SU-DHL-6 (cell line): Measurements from ENCODE around the gene FAM210A.

Experiments used
- H2AFZ ChIP-seq: fragments of 200-600 bp; sonication (generic); 2 replicates; pipeline ENCODE4 v1.6.1; 2014; ENCODE audit warnings: low read depth, mild to moderate bottlenecking, moderate library complexity, mixed read lengths, antibody characterized with exemption, low read length; ENCODE audit not compliant: severe bottlenecking
- H3F3A ChIP-seq: fragments of 200-600 bp; shearing (Covaris generic); 2 replicates; pipeline ENCODE4 v1.6.0; 2016; ENCODE audit warnings: antibody characterized with exemption, mild to moderate bottlenecking; ENCODE audit not compliant: insufficient read depth
- H3K27ac ChIP-seq: fragments of 200-600 bp; sonication (generic); 2 replicates; pipeline ENCODE4 v1.5.1; 2016; ENCODE audit warnings: low read depth, mild to moderate bottlenecking, low read length, moderate library complexity, mixed read lengths
- H3K27me3 ChIP-seq: fragments of 200-600 bp; sonication (generic), shearing (Covaris generic); 2 replicates; pipeline ENCODE4 v1.6.0; 2014; ENCODE audit warnings: mild to moderate bottlenecking, low read length
- H3K36me3 ChIP-seq: fragments of 200-600 bp; sonication (generic); 2 replicates; pipeline ENCODE4 v1.6.1; 2014; ENCODE audit warnings: mild to moderate bottlenecking, low read length, mixed read lengths
- H3K4me2 ChIP-seq: fragments of 300-600, 200-600 bp; shearing (Covaris generic), sonication (generic); 2 replicates; pipeline ENCODE4 v1.6.0; 2014; ENCODE audit warnings: low read length, low read depth, mild to moderate bottlenecking; ENCODE audit not compliant: poor library complexity, severe bottlenecking
- H3K4me3 ChIP-seq: fragments of 200-600 bp; sonication (generic); 2 replicates; pipeline ENCODE4 v1.5.1; 2014; ENCODE audit warnings: antibody characterized with exemption, low read length, mild to moderate bottlenecking, mixed read lengths; ENCODE audit not compliant: insufficient read depth, poor library complexity, severe bottlenecking
- H3K79me2 ChIP-seq: fragments of 200-600 bp; sonication (generic); 2 replicates; pipeline ENCODE4 v1.6.1; 2014; ENCODE audit warnings: mild to moderate bottlenecking, low read length, moderate library complexity; ENCODE audit not compliant: insufficient read depth
- H3K9ac ChIP-seq: fragments of 200-600 bp; sonication (generic); 2 replicates; pipeline ENCODE4 v1.7.0; 2014; ENCODE audit warnings: mild to moderate bottlenecking, low read length
- H3K9me2 ChIP-seq: fragments of 200-600 bp; sonication (generic); replicated peaks from 2 replicates; pipeline ENCODE4 v1.6.1; 2014; ENCODE audit warnings: low read length; ENCODE audit not compliant: insufficient read depth
- H3K9me3 ChIP-seq: fragments of 200-600 bp; sonication (generic); 2 replicates; pipeline ENCODE4 v1.6.1; 2014; ENCODE audit warnings: low read length, mixed read lengths; ENCODE audit not compliant: insufficient read depth
- H4K20me1 ChIP-seq: fragments of 200-600 bp; sonication (generic); 2 replicates; pipeline ENCODE4 v1.6.1; 2014; ENCODE audit warnings: low read depth, mild to moderate bottlenecking, antibody characterized with exemption, low read length, moderate library complexity, mixed read lengths
- EZH2phosphoT487 ChIP-seq: fragments of 200-600 bp; sonication (generic), shearing (Covaris generic); conservative IDR thresholded peaks from 2 replicates; pipeline ENCODE4 v1.6.1; 2018; ENCODE audit warnings: mild to moderate bottlenecking, antibody characterized with exemption, low read length, moderate library complexity, mixed read lengths
- TF ChIP-seq, protein P1 (sequence below): fragments of 200-600 bp; sonication (generic); IDR thresholded peaks from one replicate; pipeline ENCODE4 v1.5.1; 2017; ENCODE audit warnings: antibody characterized with exemption, mild to moderate bottlenecking, low read length, moderate library complexity; ENCODE audit not compliant: insufficient read depth, poor library complexity, severe bottlenecking

Gene FAM210A

DNA sequence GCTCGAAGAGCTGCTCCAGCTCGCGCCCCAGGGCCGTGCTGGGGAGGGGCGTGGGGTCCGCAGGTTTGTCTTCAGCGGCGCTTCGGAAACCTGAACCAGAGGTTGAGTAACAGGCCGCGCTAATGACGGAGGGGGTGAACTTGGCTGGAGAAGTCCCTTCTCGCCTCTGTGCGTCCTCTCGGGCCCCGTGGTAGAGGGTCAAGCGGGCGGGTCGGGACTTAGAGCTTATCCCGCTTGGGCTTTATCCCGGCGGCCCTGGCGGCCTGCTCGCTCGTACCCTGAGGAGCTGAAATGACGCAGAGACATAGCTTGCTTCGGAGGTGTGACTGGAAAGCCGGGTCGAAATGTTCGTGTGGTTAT is 594 bp upstream of the FAM210A start:
- Histone ChIP-seq H3K4me3 (peak overlapping the region; percentile 97), H3K9me3 (no peaks in the 10 kb centered on the region), H3K27ac (no peak overlapping the region), H3K9me2 (no peaks in the 10 kb centered on the region), H3K79me2 (peaks cover 85% of the 10 kb centered on the region), H3K4me2 (peak overlapping the region; percentile 89), H3K9ac (peak overlapping the region; percentile 82), H2AFZ (peak overlapping the region; percentile 85), H4K20me1 (0 out of 2 replicates have a peak, but pooled peaks cover 4% of the 10 kb centered on the region), H3F3A (no peaks in the 10 kb centered on the region), H3K27me3 (no peaks in the 10 kb centered on the region), H3K36me3 (no peaks in the 10 kb centered on the region; the same call in 1 of the 2 replicates)
- no peak for TF ChIP-seq EZH2phosphoT487
- TF ChIP-seq, protein P1, sequence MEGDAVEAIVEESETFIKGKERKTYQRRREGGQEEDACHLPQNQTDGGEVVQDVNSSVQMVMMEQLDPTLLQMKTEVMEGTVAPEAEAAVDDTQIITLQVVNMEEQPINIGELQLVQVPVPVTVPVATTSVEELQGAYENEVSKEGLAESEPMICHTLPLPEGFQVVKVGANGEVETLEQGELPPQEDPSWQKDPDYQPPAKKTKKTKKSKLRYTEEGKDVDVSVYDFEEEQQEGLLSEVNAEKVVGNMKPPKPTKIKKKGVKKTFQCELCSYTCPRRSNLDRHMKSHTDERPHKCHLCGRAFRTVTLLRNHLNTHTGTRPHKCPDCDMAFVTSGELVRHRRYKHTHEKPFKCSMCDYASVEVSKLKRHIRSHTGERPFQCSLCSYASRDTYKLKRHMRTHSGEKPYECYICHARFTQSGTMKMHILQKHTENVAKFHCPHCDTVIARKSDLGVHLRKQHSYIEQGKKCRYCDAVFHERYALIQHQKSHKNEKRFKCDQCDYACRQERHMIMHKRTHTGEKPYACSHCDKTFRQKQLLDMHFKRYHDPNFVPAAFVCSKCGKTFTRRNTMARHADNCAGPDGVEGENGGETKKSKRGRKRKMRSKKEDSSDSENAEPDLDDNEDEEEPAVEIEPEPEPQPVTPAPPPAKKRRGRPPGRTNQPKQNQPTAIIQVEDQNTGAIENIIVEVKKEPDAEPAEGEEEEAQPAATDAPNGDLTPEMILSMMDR = no peak

DNA sequence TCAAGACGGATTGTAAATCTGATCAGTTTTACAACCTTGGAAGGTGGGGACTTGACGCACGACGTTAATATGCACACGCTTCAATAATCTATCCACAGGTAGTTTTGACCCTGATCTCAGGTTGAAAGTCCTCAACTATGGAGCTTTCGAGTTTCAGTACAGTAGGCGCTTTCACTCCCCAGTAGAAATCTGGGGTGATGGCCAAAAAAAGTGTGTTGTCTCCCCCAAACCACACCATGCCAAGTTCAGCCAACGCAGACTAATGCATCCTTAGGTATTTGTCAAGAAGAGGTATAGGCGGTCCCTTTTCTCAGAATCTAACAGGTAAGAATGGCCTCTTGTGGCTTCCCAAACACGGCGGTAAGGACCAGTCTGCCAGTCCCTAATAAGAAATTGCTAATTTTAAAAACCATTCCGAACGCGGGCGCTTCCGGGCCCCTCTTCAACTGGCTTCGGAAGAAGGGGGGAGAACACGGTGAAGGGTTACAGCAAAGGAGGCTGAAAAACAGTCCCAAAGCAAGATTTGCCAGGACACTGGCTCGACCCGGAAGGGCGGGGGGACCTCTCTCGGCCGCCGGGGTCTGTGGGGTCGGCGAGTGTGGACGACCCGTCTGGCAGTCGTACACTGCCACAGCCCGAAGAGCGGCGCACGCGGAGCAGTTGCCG is 659 bp downstream of the FAM210A start:
- H3K79me2 ChIP-seq = peaks cover 95% of the 10 kb centered on the region
- TF ChIP-seq EZH2phosphoT487 = no peak
- TF ChIP-seq, protein P1 = no peak
- H3K9me2 ChIP-seq = no peaks in the 10 kb centered on the region
- H3K4me3 ChIP-seq = peak overlapping the region; percentile 97
- peak overlapping the region; percentile 85 for H2AFZ ChIP-seq
- H3K27ac ChIP-seq = peak overlapping the region; percentile 24; the same call in 1 of the 2 replicates
- H3K9ac ChIP-seq = peak overlapping the region; percentile 82
- H3K36me3 ChIP-seq = no peaks in the 10 kb centered on the region
- H4K20me1 ChIP-seq = 0 out of 2 replicates have a peak, but pooled peaks cover 4% of the 10 kb centered on the region
- H3K9me3 ChIP-seq = no peaks in the 10 kb centered on the region
- H3F3A ChIP-seq = no peaks in the 10 kb centered on the region
- H3K4me2 ChIP-seq = peak overlapping the region; percentile 88
- no peaks in the 10 kb centered on the region for H3K27me3 ChIP-seq

DNA sequence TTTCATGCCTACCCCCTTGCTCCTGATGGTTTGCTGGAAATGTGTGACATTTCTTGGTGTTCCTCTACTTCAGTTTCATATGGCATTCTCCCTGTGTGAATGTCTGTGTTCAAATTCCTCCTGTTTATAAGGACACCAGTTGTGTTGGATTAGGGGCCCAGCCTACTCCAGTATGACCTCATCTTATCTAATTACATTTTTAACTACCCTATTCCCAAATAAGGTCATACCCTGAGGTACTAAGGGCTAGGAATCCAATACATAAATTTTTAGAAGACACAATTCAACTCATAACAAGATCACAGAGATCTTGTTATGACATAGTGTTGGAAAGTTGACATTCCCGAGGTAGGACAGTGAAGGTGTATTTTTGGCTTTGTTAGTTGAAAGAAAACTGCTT is 5.5 kb downstream of the FAM210A start:
- no peak for TF ChIP-seq EZH2phosphoT487
- TF ChIP-seq, protein P1 = no peak
- Histone ChIP-seq H3F3A (no peaks in the 10 kb centered on the region), H3K9me3 (no peaks in the 10 kb centered on the region), H3K79me2 (peaks cover 100% of the 10 kb centered on the region), H3K27me3 (no peaks in the 10 kb centered on the region), H3K4me3 (no peak overlapping the region), H3K9me2 (no peaks in the 10 kb centered on the region), H3K9ac (no peak overlapping the region), H4K20me1 (peaks cover 4% of the 10 kb centered on the region; the same call in 1 of the 2 replicates), H3K36me3 (no peaks in the 10 kb centered on the region), H3K27ac (no peak overlapping the region), H3K4me2 (no peak overlapping the region), H2AFZ (no peak overlapping the region)
